Measurements from ENCODE around the gene MICAL3.

MICAL3 gene

GRCh38 chr22:17841836-17842235 is 182.5 kb downstream of the MICAL3 start:
- no peak overlapping the region for H3K4me3 ChIP-seq (ENCODE audit: low read length)
- TF ChIP-seq CTCF (conservative IDR thresholded peaks at IDR 0.05; ENCODE audit: low read depth, low read length) = no peak
- DNase-seq (ENCODE audit: low read depth) = no peak

- no peak for TF ChIP-seq CTCF (conservative IDR thresholded peaks at IDR 0.05; ENCODE audit: low read depth, low read length)
- DNase-seq (ENCODE audit: low read depth) = no peak
- no peak overlapping the region for H3K4me3 ChIP-seq (ENCODE audit: low read length)
Observed at GRCh38 chr22:17838180-17838865, 186.0 kb downstream of the MICAL3 start.

GRCh38 chr22:17836992-17837742 is 187.2 kb downstream of the MICAL3 start:
- H3K4me3 ChIP-seq (ENCODE audit: low read length) = no peak overlapping the region
- TF ChIP-seq CTCF (conservative IDR thresholded peaks at IDR 0.05; ENCODE audit: low read depth, low read length) = peak; percentile 36
- DNase-seq (ENCODE audit: low read depth) = peak; percentile 25

GRCh38 chr22:17835256-17835655 is 189.1 kb downstream of the MICAL3 start:
- no peak for DNase-seq (ENCODE audit: low read depth)
- H3K4me3 ChIP-seq (ENCODE audit: low read length) = no peak overlapping the region
- no peak for TF ChIP-seq CTCF (conservative IDR thresholded peaks at IDR 0.05; ENCODE audit: low read depth, low read length)

GRCh38 chr22:17833489-17833888 is 190.9 kb downstream of the MICAL3 start:
- no peak overlapping the region for H3K4me3 ChIP-seq (ENCODE audit: low read length)
- no peak for DNase-seq (ENCODE audit: low read depth)
- no peak for TF ChIP-seq CTCF (conservative IDR thresholded peaks at IDR 0.05; ENCODE audit: low read depth, low read length)

- no peak for TF ChIP-seq CTCF (conservative IDR thresholded peaks at IDR 0.05; ENCODE audit: low read depth, low read length)
- DNase-seq (ENCODE audit: low read depth) = no peak
- H3K4me3 ChIP-seq (ENCODE audit: low read length) = no peak overlapping the region
Observed at GRCh38 chr22:17832665-17833064, 191.7 kb downstream of the MICAL3 start.

Data from retinal pigment epithelial cell (primary cell).